Stimulated activated CD8-positive, alpha-beta memory T cell treated with anti-CD3 and anti-CD28 coated beads, Interleukin-7, amount 100 ng/mL, for 48 hours (primary cell): ENCODE measurements around the gene TBL1XR1.
"Not testable (repeated sequence)": the region's sequence is repeated elsewhere in the genome, so short reads cannot be mapped to it uniquely, and the experiment has no call there.

Experiments used
- DNase-seq, 2 donors: peaks; one replicate each; pipeline ENCODE4 v3.0.0-alpha.2; 2020; ENCODE audit warnings: low read depth in 1 of 2; ENCODE audit errors: extremely low read depth in 1 of 2

The TBL1XR1 gene

DNA sequence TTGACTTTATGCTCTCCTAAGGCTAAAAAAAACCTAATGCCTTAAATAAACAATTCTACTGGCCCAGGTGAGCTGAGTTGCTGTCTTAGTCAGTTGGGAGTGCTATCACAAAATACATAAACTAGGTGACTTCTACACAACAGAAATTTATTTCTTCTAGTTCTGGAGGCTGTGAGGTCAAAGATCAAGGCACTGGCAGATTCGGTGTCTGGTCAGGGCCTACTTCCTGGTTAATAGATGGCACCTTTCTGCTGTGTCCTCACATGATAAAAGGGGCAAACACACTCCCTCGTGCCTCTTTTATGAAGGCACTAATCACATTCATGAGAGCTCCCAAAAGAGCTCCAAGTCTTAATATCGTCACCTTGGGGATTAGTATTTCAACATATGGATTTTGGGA, 11.5 kb upstream of the TBL1XR1 start:
- no peak for DNase-seq

DNA sequence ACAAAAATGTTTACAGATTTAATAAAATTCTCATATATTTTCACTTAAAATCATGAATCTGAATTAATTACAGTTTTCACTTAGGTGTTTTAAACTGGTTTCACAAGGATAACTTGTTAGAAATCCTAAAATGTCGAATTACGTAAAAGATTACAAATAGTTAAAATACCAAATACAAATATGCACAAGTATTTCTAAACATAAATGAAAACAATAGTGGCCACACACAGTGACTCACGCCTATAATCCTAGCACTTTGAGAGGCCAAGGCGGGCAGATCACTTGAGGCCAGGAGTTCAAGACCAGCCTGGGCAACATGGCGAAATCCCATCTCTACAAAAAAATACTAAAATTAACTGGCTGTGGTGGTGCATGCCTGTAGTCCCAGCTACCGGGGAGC, 10.9 kb upstream of the TBL1XR1 start:
- no peak for DNase-seq

DNA sequence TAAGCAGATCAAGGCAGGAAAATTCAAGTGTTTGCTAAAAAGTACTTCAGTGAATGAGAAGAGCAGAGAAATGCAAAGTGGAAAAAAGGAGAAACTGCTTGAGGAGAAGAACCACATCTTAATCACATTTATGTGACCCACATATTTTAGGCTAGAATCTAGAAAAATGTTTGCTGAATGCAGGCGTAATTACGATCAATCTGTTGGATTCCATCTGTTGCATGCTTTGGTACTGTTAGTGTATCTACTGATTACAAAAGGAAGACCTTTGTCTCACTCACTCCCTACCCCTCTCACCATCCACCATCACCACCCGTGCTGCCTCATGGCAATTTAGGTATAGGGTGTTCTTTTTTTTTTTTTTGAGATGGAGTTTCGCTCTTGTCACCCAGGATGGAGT, 9.7 kb upstream of the TBL1XR1 start:
- no peak for DNase-seq

DNA sequence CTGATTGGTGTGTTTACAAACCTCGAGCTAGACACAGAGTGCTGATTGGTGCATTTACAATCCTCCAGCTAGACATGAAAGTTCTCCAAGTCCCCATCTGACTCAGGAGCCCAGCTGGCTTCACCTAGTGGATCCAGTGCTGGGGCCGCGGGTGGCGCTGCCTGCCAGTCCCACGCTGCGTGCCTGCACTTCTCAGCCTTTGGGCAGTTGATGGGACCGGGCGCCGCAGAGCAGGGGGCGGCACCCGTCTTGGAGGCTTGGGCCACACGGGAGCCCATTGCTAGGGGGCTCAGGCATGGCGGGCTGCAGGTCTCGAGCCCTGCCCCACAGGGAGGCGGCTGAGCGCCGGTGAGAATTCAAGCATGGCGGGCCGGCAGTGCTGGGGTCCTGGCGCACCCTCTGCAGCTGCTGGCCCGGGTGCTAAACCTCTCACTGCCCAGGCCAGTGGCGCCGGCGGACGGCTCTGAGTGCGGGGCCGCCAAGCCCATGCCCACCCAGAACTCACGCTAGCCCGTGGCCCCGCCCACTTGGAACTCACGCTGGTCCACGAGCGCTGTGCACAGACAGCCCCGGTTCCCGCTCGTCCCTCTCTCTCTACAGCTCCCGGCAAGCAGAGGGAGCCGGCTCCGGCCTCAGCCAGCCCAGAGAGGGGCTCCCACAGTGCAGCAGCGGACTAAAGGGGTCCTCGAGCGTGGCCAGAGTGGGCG, 6.6 kb upstream of the TBL1XR1 start:
- DNase-seq: no peak

DNA sequence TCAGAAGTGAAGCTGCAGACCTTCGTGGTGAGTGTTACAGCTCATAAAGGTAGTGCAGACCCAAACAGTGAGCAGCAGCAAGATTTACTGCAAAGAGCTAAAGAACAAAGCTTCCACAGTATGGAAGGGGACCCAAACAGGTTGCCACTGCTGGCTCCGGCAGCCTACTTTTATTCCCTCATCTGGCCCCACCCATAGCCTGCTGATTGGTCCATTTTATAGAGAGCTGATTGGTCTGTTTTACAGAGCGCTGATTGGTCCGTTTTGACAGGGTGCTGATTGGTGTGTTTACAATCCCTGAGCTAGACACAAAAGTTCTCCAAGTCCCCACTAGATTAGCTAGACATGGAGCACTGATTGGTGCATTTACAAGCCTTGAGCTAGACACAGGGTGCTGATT, 5.7 kb upstream of the TBL1XR1 start:
- DNase-seq: not testable (repeated sequence)

DNA sequence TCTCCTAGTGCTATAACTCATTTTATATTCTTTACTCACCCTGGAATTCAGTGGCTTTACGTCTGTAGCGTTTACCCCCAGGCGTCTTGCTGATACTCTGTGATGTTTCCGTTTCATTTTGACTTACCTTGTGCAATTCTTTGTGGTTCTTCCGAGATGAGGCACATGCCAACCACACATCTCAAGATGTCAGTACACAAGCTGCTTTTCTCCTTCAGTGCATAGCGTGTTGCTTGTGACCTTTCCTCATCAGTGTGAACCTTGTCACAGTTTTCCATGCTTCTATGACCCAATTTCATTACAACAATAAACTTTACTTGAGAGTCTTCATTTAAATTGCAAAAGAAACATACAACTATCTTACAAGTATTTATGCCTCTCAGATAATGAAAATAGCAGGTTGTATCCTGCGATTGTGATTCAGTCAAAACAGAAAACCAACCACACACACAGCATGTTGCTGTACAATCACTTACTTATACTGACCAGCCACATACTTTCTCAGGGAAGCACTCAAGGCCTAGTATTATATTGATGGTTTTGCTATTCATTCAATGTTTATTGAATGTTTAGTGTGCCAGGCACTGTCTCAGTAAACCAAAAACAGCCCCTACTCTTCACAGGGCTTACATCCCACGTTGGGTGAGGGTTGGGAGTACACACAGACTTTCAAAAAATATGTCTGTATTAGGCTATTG, 4.6 kb upstream of the TBL1XR1 start:
- peak in 1 of 2 donors; percentile 53 for DNase-seq

DNA sequence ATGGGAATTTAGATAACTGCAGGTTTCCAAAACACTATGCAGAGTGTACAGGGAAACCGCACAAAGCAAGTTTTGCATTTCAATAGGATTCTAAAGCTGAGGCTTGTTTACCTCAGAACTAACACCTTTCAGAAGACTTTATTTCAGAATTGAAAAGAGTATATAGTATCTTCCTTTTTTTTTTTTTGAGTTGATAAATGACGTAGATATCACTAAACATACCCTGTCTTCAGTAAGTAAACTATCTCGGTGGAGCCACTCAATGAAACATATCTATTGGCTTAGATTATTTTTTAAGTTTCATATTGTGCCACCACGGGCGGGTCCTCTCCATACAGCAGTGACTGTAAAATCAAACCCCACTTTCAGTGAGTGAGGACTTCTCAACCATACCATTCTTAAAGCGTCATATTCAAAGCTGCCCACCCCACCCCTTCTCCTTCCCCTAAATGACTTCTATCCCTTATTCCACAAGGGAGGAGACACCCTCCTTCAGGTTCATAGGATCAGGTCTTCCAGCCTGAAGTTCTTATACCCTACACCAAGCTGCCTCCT, 2.0 kb upstream of the TBL1XR1 start:
- DNase-seq: no peak

DNA sequence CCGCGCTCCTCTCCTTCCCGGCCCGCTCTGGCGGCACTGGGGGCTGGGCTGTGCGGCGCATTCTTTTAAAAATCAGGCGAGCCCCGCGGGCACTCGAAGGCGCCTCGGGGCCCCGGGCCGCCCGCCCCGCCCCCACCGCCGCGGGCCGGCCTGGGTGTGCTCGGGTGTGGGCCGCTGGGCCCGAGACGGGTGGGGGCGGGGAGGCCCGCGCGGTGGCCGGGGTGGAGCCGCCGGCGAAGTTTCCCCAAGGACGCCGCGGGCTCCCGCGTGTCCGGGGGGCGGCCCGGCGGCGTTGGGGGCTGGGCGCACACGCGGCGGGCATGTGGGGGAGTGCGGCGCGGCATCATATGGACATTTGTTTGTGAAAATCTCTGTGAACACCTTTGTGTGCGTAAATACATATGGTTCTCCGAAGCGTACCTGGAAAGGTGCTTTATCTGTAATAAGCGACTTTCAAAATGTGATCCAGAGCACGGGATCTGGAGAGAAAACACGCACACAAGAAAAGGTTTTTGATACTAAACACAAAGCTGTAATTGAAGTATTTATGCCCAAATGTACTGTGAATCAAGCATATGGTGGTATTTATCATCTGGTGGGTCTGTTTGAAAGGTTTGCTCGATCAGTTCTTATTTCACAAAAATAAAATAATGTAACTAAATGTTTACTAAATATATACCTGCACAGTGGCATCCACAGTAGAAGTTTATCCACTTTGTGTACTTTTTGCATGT, 612 bp upstream of the TBL1XR1 start:
- peak; percentile 21 to 46 for DNase-seq

DNA sequence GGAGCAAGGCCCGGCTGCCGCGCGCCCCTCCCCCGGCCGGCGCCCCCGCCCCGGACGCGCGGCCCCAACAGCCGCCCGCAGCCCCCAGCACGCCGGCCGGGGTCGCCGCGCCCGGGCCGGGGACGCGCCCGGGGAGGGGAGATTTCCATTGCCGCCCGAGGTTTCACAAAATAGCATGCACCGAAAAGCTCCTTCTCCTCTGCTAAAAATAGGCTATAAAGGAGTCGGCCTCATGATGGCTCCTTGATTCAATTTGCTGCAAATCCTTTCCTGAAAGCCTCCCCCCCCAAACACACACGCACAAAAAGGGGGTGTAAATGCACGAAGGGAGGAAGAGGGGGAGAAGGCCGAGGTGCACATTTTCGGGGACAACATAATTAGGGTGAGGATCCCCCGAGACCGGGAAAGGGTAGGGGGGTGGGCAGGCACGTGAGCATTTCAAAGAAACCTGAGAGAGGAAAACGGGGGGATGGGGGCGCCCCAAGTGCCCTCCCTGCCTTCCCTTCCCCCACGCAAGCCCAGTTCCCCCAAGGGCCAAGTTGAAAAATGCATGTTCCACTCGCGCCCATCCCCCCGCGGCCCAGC, 734 bp downstream of the TBL1XR1 start:
- DNase-seq: no peak

DNA sequence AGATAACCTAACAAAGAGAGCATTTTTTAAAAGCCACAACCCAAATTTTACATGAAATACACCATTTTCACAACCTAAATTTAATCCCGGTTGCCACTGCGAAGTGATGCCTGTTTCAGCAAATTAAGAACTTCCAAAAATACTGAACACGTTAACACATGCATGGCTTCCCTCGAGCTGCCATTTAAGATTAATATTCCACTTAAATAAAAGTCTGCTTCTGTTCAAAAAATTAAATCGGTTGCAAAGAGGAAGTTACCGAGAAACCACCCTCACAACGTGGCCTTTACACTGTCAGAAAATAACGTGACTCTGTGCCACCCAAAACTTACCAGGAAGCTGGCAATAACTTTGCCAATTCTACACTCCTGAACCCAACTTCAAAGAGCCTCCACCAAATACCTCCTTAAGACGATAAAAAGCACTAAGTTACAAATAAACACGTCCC, 1.2 kb downstream of the TBL1XR1 start:
- no peak for DNase-seq

DNA sequence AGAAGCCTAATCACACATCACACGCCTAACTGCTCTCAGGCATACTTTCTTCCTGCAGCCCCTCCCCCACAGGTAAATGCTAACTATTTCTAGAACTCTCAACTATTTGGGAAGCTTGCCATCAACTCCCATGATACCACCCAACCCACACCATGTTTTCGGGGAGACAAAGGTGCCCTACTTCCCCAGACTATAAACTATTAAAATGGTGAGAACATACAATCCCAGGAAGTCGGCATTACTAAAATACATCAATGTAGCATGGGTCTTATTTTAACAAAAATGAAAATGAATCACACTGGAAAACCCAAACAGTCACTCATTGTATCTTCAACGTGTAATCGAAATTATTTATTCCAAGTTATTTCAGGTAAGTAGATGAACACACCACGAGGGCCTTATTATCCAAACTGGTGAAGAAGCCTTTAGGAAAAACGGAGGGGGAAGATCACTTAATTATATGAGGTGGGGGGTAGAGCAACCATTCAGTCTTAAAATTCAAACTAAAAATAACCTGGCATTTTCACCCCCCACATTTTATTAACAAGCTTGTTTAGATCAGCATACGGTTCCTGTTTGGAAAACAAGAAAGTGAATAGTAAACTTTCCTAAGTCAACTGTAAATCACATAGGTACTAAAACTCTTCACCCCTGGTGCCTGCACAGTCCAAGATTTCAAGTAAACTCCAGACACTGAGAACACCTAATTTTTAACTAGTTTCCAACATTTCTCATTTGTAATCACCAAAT, 1.9 kb downstream of the TBL1XR1 start:
- DNase-seq: no peak

DNA sequence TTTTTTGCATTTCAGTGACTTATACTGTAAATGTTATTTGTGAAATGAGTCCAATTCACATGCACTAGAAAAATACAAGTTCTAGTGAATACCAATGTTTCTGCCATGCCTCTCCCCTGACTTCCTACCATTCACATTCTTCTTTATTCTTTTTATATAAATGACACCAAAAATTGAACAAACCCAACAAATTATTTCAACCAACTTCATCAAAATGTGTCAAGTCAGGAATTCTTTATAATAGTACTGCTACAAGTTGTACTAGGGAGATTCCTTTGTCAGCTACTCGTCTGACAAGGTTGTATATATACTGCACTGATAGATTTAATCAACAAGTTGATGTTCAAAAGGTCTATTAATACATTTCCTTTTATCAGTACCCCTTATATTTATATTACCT, 3.0 kb downstream of the TBL1XR1 start:
- DNase-seq: no peak

DNA sequence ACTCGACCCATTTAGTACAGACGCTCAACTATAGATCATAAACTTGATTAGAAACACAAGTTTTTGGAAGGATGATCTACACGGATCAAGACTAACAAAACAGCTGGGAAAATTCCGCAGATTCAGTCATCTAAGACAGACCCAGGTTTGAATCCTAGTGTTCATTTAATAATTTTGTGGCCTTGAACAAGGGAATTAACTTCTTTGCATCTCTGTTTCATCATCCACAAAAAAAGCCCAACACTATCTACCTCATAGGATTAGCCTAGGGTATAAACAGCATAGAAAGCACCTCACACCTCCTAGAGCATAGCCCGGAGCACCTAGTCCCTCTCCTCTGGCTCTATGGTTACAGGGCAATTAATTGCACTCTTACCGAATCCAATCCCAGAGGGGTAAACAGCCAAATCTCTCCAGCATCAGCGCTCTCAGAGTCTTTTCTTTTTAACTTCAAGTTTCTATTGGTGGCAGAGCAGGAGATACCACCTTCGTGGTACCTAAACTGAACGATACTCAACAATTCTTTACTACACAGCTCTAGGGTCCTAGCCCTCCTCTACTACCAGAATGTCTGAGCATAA, 3.5 kb downstream of the TBL1XR1 start:
- no peak for DNase-seq

DNA sequence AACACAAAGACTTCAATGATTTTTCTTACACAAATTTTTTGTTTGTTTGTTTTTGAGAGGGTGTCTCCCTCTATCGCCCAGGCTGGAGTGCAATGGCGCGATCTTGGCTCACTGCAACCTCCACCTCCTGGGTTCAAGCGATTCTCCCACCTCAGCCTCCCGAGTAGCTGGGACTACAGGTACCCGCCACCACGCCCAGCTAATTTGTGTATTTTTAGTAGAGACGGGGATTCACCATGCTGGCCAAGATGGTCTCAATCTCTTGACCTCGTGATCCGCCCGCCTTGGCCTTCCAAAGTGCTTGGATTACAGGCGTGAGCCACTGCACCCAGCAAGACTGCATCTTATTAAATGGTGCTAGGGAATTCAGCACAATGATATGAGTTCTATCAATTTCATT, 4.0 kb downstream of the TBL1XR1 start:
- DNase-seq: not testable (repeated sequence)

DNA sequence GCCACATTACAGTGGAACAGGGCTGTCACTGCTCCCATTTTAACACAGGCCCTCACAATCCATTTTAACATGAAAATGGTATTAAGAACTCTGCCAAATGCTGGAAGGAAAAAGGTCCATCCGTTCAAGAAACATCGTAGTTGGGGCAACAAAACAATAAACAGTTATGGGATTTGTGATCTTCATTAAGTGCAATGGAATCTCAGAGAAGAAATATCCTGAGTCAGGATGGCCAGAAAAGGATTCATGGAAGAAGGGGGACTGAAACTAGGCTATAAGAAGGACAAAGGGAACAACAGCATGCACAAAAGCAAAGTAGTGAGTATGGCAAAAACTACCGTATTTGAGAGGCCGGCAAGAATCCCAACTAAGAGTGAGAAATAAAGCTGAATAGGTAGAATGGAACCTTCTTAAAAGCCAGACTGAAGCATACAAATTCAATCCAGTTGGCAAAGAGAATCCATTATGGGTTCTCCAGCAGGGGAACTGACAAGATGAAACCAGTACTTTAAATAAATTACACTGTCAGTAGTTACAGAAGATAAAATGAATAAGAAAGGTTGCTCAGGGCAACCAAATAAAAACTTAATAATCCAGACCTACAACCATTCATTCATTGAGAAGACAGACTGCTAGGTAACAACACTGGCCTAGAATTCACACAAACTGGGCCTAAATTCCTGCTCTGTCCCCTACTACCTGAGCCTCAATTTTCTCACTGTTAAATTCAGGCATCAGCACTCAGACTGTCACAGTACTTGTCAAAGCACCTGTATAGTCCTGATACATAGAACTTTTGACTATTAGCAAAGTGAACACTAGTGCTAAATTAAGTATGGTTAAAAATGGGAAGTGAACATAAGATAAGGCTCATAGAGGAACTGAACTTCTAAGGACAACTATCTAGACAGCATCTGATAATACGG, 6.3 kb downstream of the TBL1XR1 start:
- DNase-seq: no peak

DNA sequence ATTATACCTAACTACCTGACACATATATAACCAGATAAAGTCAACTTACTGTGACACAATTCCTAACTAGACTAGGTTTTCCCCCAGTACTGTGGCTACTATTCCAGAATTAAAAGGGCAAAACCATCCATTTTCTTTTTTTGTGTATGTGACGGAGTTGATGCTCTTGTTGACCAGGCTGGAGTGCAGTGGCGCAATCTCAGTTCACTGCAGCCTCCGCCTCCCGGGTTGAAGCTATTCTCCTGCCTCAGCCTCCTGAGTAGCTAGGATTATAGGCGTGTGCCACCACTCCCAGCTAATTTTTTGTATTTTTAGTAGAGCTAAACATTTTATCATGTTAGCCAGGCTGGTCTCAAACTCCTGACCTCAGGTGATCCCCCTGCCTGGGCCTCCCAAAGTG, 7.1 kb downstream of the TBL1XR1 start:
- DNase-seq: not testable (repeated sequence)

DNA sequence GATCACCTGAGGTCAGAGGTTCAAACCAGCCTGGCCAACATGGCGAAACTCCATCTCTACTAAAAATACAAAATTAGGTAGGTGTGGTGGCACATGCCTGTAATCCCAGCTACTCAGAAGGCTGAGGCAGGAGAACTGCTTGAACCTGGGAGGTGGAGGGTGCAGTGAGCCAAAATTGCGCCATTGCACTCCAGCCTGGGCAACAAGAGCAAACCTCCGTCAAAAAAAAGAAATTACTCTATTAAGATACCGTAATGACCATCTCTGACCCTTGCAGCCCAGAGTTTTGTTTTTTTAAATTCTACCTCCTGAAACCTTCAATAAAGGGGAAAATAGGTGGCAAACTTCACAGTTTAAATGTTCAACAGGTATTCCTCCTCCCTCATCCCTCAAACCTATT, 9.0 kb downstream of the TBL1XR1 start:
- not testable (repeated sequence) for DNase-seq

DNA sequence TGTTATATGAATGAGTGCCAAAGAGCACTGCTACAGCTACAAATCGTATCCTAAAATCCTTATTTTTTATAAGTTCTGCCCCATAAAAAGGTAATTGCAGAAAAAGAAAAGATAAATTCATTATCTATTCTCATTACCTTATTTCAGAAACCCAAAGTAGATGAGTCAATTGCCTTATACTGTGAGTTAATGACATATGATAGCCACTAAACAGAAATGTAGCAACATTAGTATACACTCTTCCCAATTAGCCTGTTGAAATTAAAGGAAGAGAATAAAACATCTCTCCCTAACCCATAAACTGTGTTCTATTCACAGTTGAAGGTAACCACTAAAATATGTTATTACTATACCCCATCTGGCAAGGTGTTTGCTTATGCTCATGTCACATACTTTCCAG, 11.0 kb downstream of the TBL1XR1 start:
- DNase-seq: no peak

DNA sequence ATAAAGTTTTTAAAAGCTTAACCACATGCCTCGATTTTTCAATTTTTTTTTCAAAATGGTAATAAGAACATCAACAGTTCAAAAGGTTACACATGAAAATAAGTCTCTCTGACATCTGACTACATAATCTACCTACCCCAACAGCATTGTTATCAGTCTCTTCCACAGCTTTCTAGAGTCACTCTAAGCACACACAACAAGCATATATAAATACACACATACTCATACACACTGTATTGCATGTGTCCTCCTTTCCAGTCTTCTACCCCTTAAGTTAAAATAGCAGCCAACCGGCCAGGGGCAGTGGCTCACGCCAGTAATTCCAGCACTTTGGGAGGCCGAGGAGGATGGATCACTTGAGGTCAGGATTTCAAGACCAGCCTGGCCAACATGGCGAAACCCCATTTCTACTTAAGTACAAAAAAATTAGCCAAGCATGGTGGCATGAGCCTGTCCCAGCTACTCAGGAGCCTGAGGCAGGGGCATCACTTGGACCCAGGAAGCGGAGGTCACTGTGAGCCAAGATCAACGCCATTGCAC, 12.2 kb downstream of the TBL1XR1 start:
- DNase-seq: no peak
